Activated naive CD8-positive, alpha-beta T cell (primary cell): ENCODE measurements around the gene SEH1L.

Experiments
- H3K27ac Mint-ChIP-seq: one replicate; pipeline ENCODE4 v1.8.0; 2021; ENCODE audit warnings: mixed read lengths
- H3K27me3 Mint-ChIP-seq: one replicate; pipeline ENCODE4 v1.8.0; 2021; ENCODE audit warnings: mixed read lengths
- H3K36me3 Mint-ChIP-seq: one replicate; pipeline ENCODE4 v1.8.0; 2021; ENCODE audit warnings: mixed read lengths
- H3K4me1 Mint-ChIP-seq: one replicate; pipeline ENCODE4 v1.8.0; 2021; ENCODE audit warnings: low read depth, mixed read lengths
- H3K4me3 Mint-ChIP-seq: one replicate; pipeline ENCODE4 v1.8.0; 2021; ENCODE audit warnings: mild to moderate bottlenecking, mixed read lengths
- H3K9me3 Mint-ChIP-seq: one replicate; pipeline ENCODE4 v1.8.0; 2021; ENCODE audit warnings: low read depth, mixed read lengths

The SEH1L gene

GRCh38 chr18:12928641-12929040 lies 19.2 kb upstream of the SEH1L start:
- Mint-ChIP-seq H3K9me3 (no peaks in the 10 kb centered on the region), H3K27ac (no peak overlapping the region), H3K27me3 (no peaks in the 10 kb centered on the region), H3K4me3 (no peak overlapping the region), H3K4me1 (no peaks in the 10 kb centered on the region), H3K36me3 (no peaks in the 10 kb centered on the region)

- Mint-ChIP-seq H3K9me3 (no peaks in the 10 kb centered on the region), H3K4me1 (peaks cover under 1% of the 10 kb centered on the region), H3K4me3 (no peak overlapping the region), H3K27me3 (peaks cover 1% of the 10 kb centered on the region), H3K27ac (no peak overlapping the region), H3K36me3 (no peaks in the 10 kb centered on the region)
These were observed 18.2 kb upstream of the SEH1L start for GRCh38 chr18:12929477-12930083.

GRCh38 chr18:12930376-12930775 lies 17.4 kb upstream of the SEH1L start:
- Mint-ChIP-seq H3K4me3 (no peak overlapping the region), H3K4me1 (peaks cover 2% of the 10 kb centered on the region), H3K27me3 (peaks cover 3% of the 10 kb centered on the region), H3K27ac (no peak overlapping the region), H3K36me3 (no peaks in the 10 kb centered on the region), H3K9me3 (no peaks in the 10 kb centered on the region)

GRCh38 chr18:12930908-12931307 lies 16.9 kb upstream of the SEH1L start:
- H3K27ac Mint-ChIP-seq = no peak overlapping the region

GRCh38 chr18:12933327-12933726 lies 14.5 kb upstream of the SEH1L start:
- Mint-ChIP-seq H3K9me3 (no peaks in the 10 kb centered on the region), H3K27me3 (peaks cover 3% of the 10 kb centered on the region), H3K4me1 (peaks cover 2% of the 10 kb centered on the region), H3K27ac (no peak overlapping the region), H3K36me3 (no peaks in the 10 kb centered on the region), H3K4me3 (no peak overlapping the region)

More at GRCh38 chr18:12930908-12931307, 16.9 kb upstream of the SEH1L start:
- Mint-ChIP-seq H3K36me3 (no peaks in the 10 kb centered on the region), H3K9me3 (no peaks in the 10 kb centered on the region), H3K27me3 (peaks cover 3% of the 10 kb centered on the region), H3K4me3 (no peak overlapping the region), H3K4me1 (peaks cover 2% of the 10 kb centered on the region)

GRCh38 chr18:12934454-12935071 lies 13.2 kb upstream of the SEH1L start:
- Mint-ChIP-seq H3K4me3 (no peak overlapping the region), H3K4me1 (peaks cover 2% of the 10 kb centered on the region), H3K27me3 (peaks cover 3% of the 10 kb centered on the region), H3K9me3 (no peaks in the 10 kb centered on the region), H3K27ac (no peak overlapping the region), H3K36me3 (no peaks in the 10 kb centered on the region)

- H3K27me3 Mint-ChIP-seq = peaks cover 3% of the 10 kb centered on the region
- H3K9me3 Mint-ChIP-seq = no peaks in the 10 kb centered on the region
- H3K4me1 Mint-ChIP-seq = peaks cover 2% of the 10 kb centered on the region
- H3K36me3 Mint-ChIP-seq = no peaks in the 10 kb centered on the region
- no peak overlapping the region for H3K4me3 Mint-ChIP-seq
- H3K27ac Mint-ChIP-seq = no peak overlapping the region
These were observed 8.6 kb upstream of the SEH1L start for GRCh38 chr18:12939162-12939561.

- Mint-ChIP-seq H3K36me3 (no peaks in the 10 kb centered on the region), H3K27ac (no peak overlapping the region), H3K27me3 (no peaks in the 10 kb centered on the region), H3K4me1 (peaks cover 17% of the 10 kb centered on the region), H3K9me3 (no peaks in the 10 kb centered on the region), H3K4me3 (no peak overlapping the region)
These were observed 4.6 kb upstream of the SEH1L start for GRCh38 chr18:12943215-12943614.

- no peaks in the 10 kb centered on the region for H3K9me3 Mint-ChIP-seq
- H3K27ac Mint-ChIP-seq = no peak overlapping the region
- no peaks in the 10 kb centered on the region for H3K27me3 Mint-ChIP-seq
- peaks cover 21% of the 10 kb centered on the region for H3K4me1 Mint-ChIP-seq
- H3K4me3 Mint-ChIP-seq = no peak overlapping the region
- H3K36me3 Mint-ChIP-seq = no peaks in the 10 kb centered on the region
These were observed 3.1 kb upstream of the SEH1L start for GRCh38 chr18:12944709-12945108.

GRCh38 chr18:12946549-12947284 lies 1.1 kb upstream of the SEH1L start:
- H3K27me3 Mint-ChIP-seq = no peaks in the 10 kb centered on the region

GRCh38 chr18:12948050-12948804 lies 416 bp downstream of the SEH1L start:
- peak overlapping the region; percentile 96 for H3K27ac Mint-ChIP-seq

More at GRCh38 chr18:12946549-12947284, 1.1 kb upstream of the SEH1L start:
- Mint-ChIP-seq H3K4me3 (peak overlapping the region; percentile 99), H3K27ac (peak overlapping the region; percentile 100), H3K9me3 (no peaks in the 10 kb centered on the region), H3K4me1 (peaks cover 39% of the 10 kb centered on the region), H3K36me3 (peaks cover 3% of the 10 kb centered on the region)

GRCh38 chr18:12958478-12958877 lies 10.7 kb downstream of the SEH1L start:
- H3K4me1 Mint-ChIP-seq = peaks cover 30% of the 10 kb centered on the region
- peaks cover 15% of the 10 kb centered on the region for H3K36me3 Mint-ChIP-seq

More at GRCh38 chr18:12948050-12948804, 416 bp downstream of the SEH1L start:
- Mint-ChIP-seq H3K36me3 (peaks cover 6% of the 10 kb centered on the region), H3K9me3 (no peaks in the 10 kb centered on the region), H3K4me3 (peak overlapping the region; percentile 90), H3K4me1 (peaks cover 46% of the 10 kb centered on the region), H3K27me3 (no peaks in the 10 kb centered on the region)

GRCh38 chr18:12960395-12960794 lies 12.6 kb downstream of the SEH1L start:
- Mint-ChIP-seq H3K9me3 (no peaks in the 10 kb centered on the region), H3K27ac (no peak overlapping the region), H3K27me3 (no peaks in the 10 kb centered on the region), H3K4me1 (peaks cover 27% of the 10 kb centered on the region), H3K36me3 (peaks cover 17% of the 10 kb centered on the region), H3K4me3 (no peak overlapping the region)

More at GRCh38 chr18:12958478-12958877, 10.7 kb downstream of the SEH1L start:
- Mint-ChIP-seq H3K27me3 (no peaks in the 10 kb centered on the region), H3K27ac (no peak overlapping the region), H3K9me3 (no peaks in the 10 kb centered on the region), H3K4me3 (no peak overlapping the region)

- no peaks in the 10 kb centered on the region for H3K9me3 Mint-ChIP-seq
- H3K27me3 Mint-ChIP-seq = no peaks in the 10 kb centered on the region
- peaks cover 18% of the 10 kb centered on the region for H3K36me3 Mint-ChIP-seq
- H3K27ac Mint-ChIP-seq = no peak overlapping the region
- H3K4me1 Mint-ChIP-seq = peaks cover 27% of the 10 kb centered on the region
- no peak overlapping the region for H3K4me3 Mint-ChIP-seq
These were observed 13.1 kb downstream of the SEH1L start for GRCh38 chr18:12960853-12961397.
